HepG2 (cell line): ENCODE results near the gene FKBP10. TPM values are rescaled to one million over a fixed set of nuclear protein-coding genes. Genes with fewer than 3 reads are reported as not detected.
A peak's percentile ranks its signal among the peaks of the same experiment; 100 is the strongest.

Experiments used
- ARID5B ChIP-seq: IDR thresholded peaks from 2 replicates; pipeline ENCODE4 v1.4.0; 2020; ENCODE audit warnings: mild to moderate bottlenecking, missing genetic modification reagents
- CBX2 ChIP-seq, 2 experiments: fragments of 200-600 bp in 1 of 2; sonication (generic); formaldehyde crosslinking in 1 of 2; IDR thresholded peaks; 2 replicates each; pipeline versions ENCODE4 v1.7.0 to v1.8.1; 2018 to 2022; ENCODE audit warnings: low read depth in 2 of 2, low read length in 1 of 2, mild to moderate bottlenecking in 1 of 2, missing genetic modification reagents in 1 of 2
- MTA1 ChIP-seq: sonication (generic); formaldehyde crosslinking; IDR thresholded peaks from 2 replicates; pipeline ENCODE4 v1.4.0; 2020; ENCODE audit warnings: missing genetic modification reagents, mild to moderate bottlenecking, borderline replicate concordance
- NFATC3 ChIP-seq: sonication (generic); formaldehyde crosslinking; IDR thresholded peaks from 2 replicates; pipeline ENCODE4 v1.5.1; 2020; ENCODE audit warnings: mild to moderate bottlenecking, missing genetic modification reagents
- RORA ChIP-seq: sonication (generic); formaldehyde crosslinking; IDR thresholded peaks from 2 replicates; pipeline ENCODE4 v1.5.0; 2020; ENCODE audit warnings: mild to moderate bottlenecking, missing genetic modification reagents, moderate library complexity
- SALL2 ChIP-seq: sonication (generic); formaldehyde crosslinking; IDR thresholded peaks from 2 replicates; pipeline ENCODE4 v1.8.1; 2023; ENCODE audit warnings: mild to moderate bottlenecking, missing genetic modification reagents, inconsistent platforms
- SATB2 ChIP-seq: sonication (generic); formaldehyde crosslinking; IDR thresholded peaks from 2 replicates; pipeline ENCODE4 v1.5.0; 2020; ENCODE audit warnings: missing genetic modification reagents
- ZBTB33 ChIP-seq: sonication (generic); formaldehyde crosslinking; IDR thresholded peaks from 2 replicates; pipeline ENCODE4 v1.4.0; 2020; ENCODE audit warnings: missing genetic modification reagents
- ZBTB49 ChIP-seq: sonication (generic); formaldehyde crosslinking; IDR thresholded peaks from 2 replicates; pipeline ENCODE4 v1.4.0; 2020; ENCODE audit warnings: missing genetic modification reagents, borderline replicate concordance
- ZBTB7B ChIP-seq: sonication (generic); formaldehyde crosslinking; IDR thresholded peaks from 2 replicates; pipeline ENCODE4 v1.4.0; 2020; ENCODE audit warnings: missing genetic modification reagents
- ZFP82 ChIP-seq: sonication (generic); formaldehyde crosslinking; IDR thresholded peaks from 2 replicates; pipeline ENCODE4 v1.5.1; 2020; ENCODE audit warnings: mild to moderate bottlenecking, missing genetic modification reagents, borderline replicate concordance
- ZMYM4 ChIP-seq: sonication (generic); formaldehyde crosslinking; IDR thresholded peaks from 2 replicates; pipeline ENCODE4 v1.8.1; 2023; ENCODE audit warnings: mild to moderate bottlenecking, missing genetic modification reagents
- ZNF687 ChIP-seq: sonication (generic); formaldehyde crosslinking; IDR thresholded peaks from 2 replicates; pipeline ENCODE4 v1.5.1; 2020; ENCODE audit warnings: mild to moderate bottlenecking, missing genetic modification reagents, moderate library complexity
- polyA plus RNA-seq, 8 experiments: library from polyadenylated mRNA; depleted of rRNA in 3 of 8; stranded (reverse) in 7 of 8; unstranded in 1 of 8; fragments of >200 nt; fragmentation: Illumina TruSeq in 4 of 8; extraction: Trizol in 4 of 8; gene quantifications; 2 replicates each; pipeline versions ENCODE4 v1.2.1 to v1.2.3, GENCODE V29; 2011 to 2016; ENCODE audit warnings: low read depth in 4 of 8, missing spikeins in 1 of 8, mixed read lengths in 1 of 8; ENCODE audit not compliant: insufficient read depth in 1 of 8
- total RNA-seq, 5 experiments: library from RNA; depleted of rRNA; stranded (reverse); fragments of >200 nt; fragmentation: Illumina TruSeq; extraction: Trizol; gene quantifications; 2 replicates each; pipeline ENCODE4 v1.2.3, GENCODE V29; 2016; ENCODE audit warnings: low read depth in 1 of 5

FKBP10 gene
- total and polyA plus RNA-seq, 2 of the 13 experiments (the other 11 are each of a cell fraction or from before 2014, with no cell fraction given), result 149 to 573 TPM

- no peak for TF ChIP-seq ZBTB49 (CRISPR knock-in tag)
- TF ChIP-seq CBX2 (IDR thresholded peaks at IDR 0.05; ENCODE audit: low read depth, low read length), result no peak
- no peak for TF ChIP-seq CBX2 (CRISPR knock-in tag; IDR thresholded peaks at IDR 0.05; ENCODE audit: low read depth)
- no peak for TF ChIP-seq SATB2 (CRISPR knock-in tag)
- TF ChIP-seq ARID5B (CRISPR knock-in tag), result peak; percentile 69
- 0 out of 2 replicates have a peak, but pooled peaks have one; percentile 16 for TF ChIP-seq MTA1 (CRISPR knock-in tag)
- TF ChIP-seq NFATC3 (CRISPR knock-in tag), result no peak
- TF ChIP-seq ZBTB33 (CRISPR knock-in tag), result no peak
- TF ChIP-seq ZNF687 (CRISPR knock-in tag), result peak; percentile 49
- TF ChIP-seq ZFP82 (CRISPR knock-in tag), result peak; percentile 56; the same call in 1 of the 2 replicates
- peak; percentile 22 for TF ChIP-seq ZBTB7B (CRISPR knock-in tag)
- 0 out of 2 replicates have a peak, but pooled peaks have one; percentile 8 for TF ChIP-seq SALL2 (CRISPR knock-in tag)
- peak; percentile 31; the same call in 1 of the 2 replicates for TF ChIP-seq ZMYM4
- no peak for TF ChIP-seq RORA (CRISPR knock-in tag)
These were observed 18.8 kb upstream of the FKBP10 start (continued) for GRCh38 chr17:41793784-41794539.
